ENCODE results near the gene GGT5. TPM values are rescaled to one million over a fixed set of nuclear protein-coding genes. Genes with fewer than 3 reads are reported as not detected.
A peak's percentile ranks its signal among the peaks of the same experiment; 100 is the strongest.
"Not testable (repeated sequence)": the region's sequence is repeated elsewhere in the genome, so short reads cannot be mapped to it uniquely, and the experiment has no call there.

GGT5 gene
- total RNA-seq, 2 experiments from 2014 or later, result not detected

- H3K27me3 Mint-ChIP-seq; H3K4me3 Mint-ChIP-seq; DNase-seq; H3K36me3 Mint-ChIP-seq (ENCODE audit: low read depth); H3K27ac Mint-ChIP-seq; CTCF ChIA-PET; POLR2A ChIA-PET; H3K9me3 Mint-ChIP-seq: not testable (repeated sequence)
- H3K4me1 Mint-ChIP-seq, result peaks cover 42% of the 10 kb centered on the region
Measured at GRCh38 chr22:24203856-24204255, 41.0 kb downstream of the GGT5 start.

GRCh38 chr22:24201681-24202614 is 42.9 kb downstream of the GGT5 start:
- no peaks in the 10 kb centered on the region for H3K36me3 Mint-ChIP-seq (ENCODE audit: low read depth)
- H3K4me1 Mint-ChIP-seq, result peaks cover 44% of the 10 kb centered on the region
- H3K27ac Mint-ChIP-seq, result no peak overlapping the region
- no peak overlapping the region for H3K4me3 Mint-ChIP-seq
- peaks cover 8% of the 10 kb centered on the region for H3K27me3 Mint-ChIP-seq
- ChIA-PET POLR2A (no interaction called here), CTCF (interaction anchor here (0.7 kb wide), 1 partner anchor 17 kb away, joined by 3 read pairs; no protein-coding TSS in a partner anchor)
- no peak for DNase-seq
- H3K9me3 Mint-ChIP-seq, result no peaks in the 10 kb centered on the region

GRCh38 chr22:24200619-24201212 is 44.2 kb downstream of the GGT5 start:
- Mint-ChIP-seq H3K4me1 (peaks cover 51% of the 10 kb centered on the region), H3K27ac (no peak overlapping the region), H3K4me3 (no peak overlapping the region), H3K27me3 (peaks cover 8% of the 10 kb centered on the region), H3K9me3 (no peaks in the 10 kb centered on the region), H3K36me3 (ENCODE audit: low read depth) (no peaks in the 10 kb centered on the region)
- DNase-seq, result no peak
- ChIA-PET POLR2A (no interaction called here), CTCF (interaction anchor here (1.0 kb wide), 1 partner anchor 42 kb away, joined by 6 read pairs; no protein-coding TSS in a partner anchor)

- peak overlapping the region; percentile 87 for H3K27ac Mint-ChIP-seq
- H3K4me3 Mint-ChIP-seq, result no peak overlapping the region
- ChIA-PET CTCF (interaction anchor here (0.6 to 3.0 kb wide), 12 partner anchors 9 to 323 kb away, joined by 3 to 15 read pairs (median 6); no protein-coding TSS in a partner anchor), POLR2A (interaction anchor here (1.0 to 3.0 kb wide), 4 partner anchors 9 to 188 kb away, joined by 3 to 11 read pairs (median 4); partner anchors contain the start of genes CABIN1 and SPECC1L)
- no peaks in the 10 kb centered on the region for H3K9me3 Mint-ChIP-seq
- H3K36me3 Mint-ChIP-seq (ENCODE audit: low read depth), result no peaks in the 10 kb centered on the region
- peaks cover 8% of the 10 kb centered on the region for H3K27me3 Mint-ChIP-seq
- H3K4me1 Mint-ChIP-seq, result peaks cover 40% of the 10 kb centered on the region
- DNase-seq, result no peak
Measured at GRCh38 chr22:24198682-24199052, 46.2 kb downstream of the GGT5 start.

GRCh38 chr22:24191893-24192292 is 53.0 kb downstream of the GGT5 start:
- H3K4me1 Mint-ChIP-seq, result peaks cover 16% of the 10 kb centered on the region
- POLR2A ChIA-PET, result no interaction called here
- no peak overlapping the region for H3K4me3 Mint-ChIP-seq
- DNase-seq, result no peak
- peaks cover 2% of the 10 kb centered on the region for H3K27me3 Mint-ChIP-seq
- no peak overlapping the region for H3K27ac Mint-ChIP-seq
- H3K36me3 Mint-ChIP-seq (ENCODE audit: low read depth), result no peaks in the 10 kb centered on the region
- CTCF ChIA-PET, result no interaction called here
- peaks cover 2% of the 10 kb centered on the region for H3K9me3 Mint-ChIP-seq

- Mint-ChIP-seq H3K9me3 (peaks cover 2% of the 10 kb centered on the region), H3K4me3 (no peak overlapping the region), H3K4me1 (peaks cover 12% of the 10 kb centered on the region), H3K27me3 (peaks cover 2% of the 10 kb centered on the region), H3K27ac (no peak overlapping the region), H3K36me3 (ENCODE audit: low read depth) (no peaks in the 10 kb centered on the region)
- CTCF ChIA-PET, result interaction anchor here (3.1 kb wide), 1 partner anchor 41 kb away, joined by 26 read pairs; no protein-coding TSS in a partner anchor
- no peak for DNase-seq
- POLR2A ChIA-PET, result interaction anchor here (1.0 kb wide), 1 partner anchor 51 kb away, joined by 3 read pairs; no protein-coding TSS in a partner anchor
Measured at GRCh38 chr22:24191381-24191841, 53.5 kb downstream of the GGT5 start.

- Mint-ChIP-seq H3K4me1 (peaks cover 4% of the 10 kb centered on the region), H3K27ac (no peak overlapping the region), H3K27me3 (peaks cover 2% of the 10 kb centered on the region), H3K9me3 (peaks cover 2% of the 10 kb centered on the region), H3K36me3 (ENCODE audit: low read depth) (no peaks in the 10 kb centered on the region), H3K4me3 (no peak overlapping the region)
- DNase-seq, result no peak
- ChIA-PET CTCF (interaction anchor here (1.0 to 3.1 kb wide), 6 partner anchors 8 to 57 kb away, joined by 5 to 26 read pairs (median 12); no protein-coding TSS in a partner anchor), POLR2A (interaction anchor here (1.0 kb wide), 1 partner anchor 52 kb away, joined by 3 read pairs; no protein-coding TSS in a partner anchor)
Measured at GRCh38 chr22:24190596-24191208, 54.2 kb downstream of the GGT5 start.

- H3K36me3 Mint-ChIP-seq (ENCODE audit: low read depth), result no peaks in the 10 kb centered on the region
- no peak for DNase-seq
- ChIA-PET POLR2A (interaction anchor here (0.7 to 0.9 kb wide), 2 partner anchors 8 to 9 kb away, joined by 3 read pairs; partner anchors contain the start of gene SUSD2), CTCF (interaction anchor here (1.0 to 3.1 kb wide), 7 partner anchors 8 to 57 kb away, joined by 3 to 26 read pairs (median 10); no protein-coding TSS in a partner anchor)
- H3K27me3 Mint-ChIP-seq, result peaks cover 2% of the 10 kb centered on the region
- H3K4me1 Mint-ChIP-seq, result peaks cover 3% of the 10 kb centered on the region
- H3K27ac Mint-ChIP-seq, result no peak overlapping the region
- H3K4me3 Mint-ChIP-seq, result no peak overlapping the region
- peaks cover 2% of the 10 kb centered on the region for H3K9me3 Mint-ChIP-seq
Measured at GRCh38 chr22:24190159-24190540, 54.7 kb downstream of the GGT5 start.

GRCh38 chr22:24189249-24190158 is 55.4 kb downstream of the GGT5 start:
- ChIA-PET CTCF (interaction anchor here (0.8 to 3.1 kb wide), 8 partner anchors 9 to 76 kb away, joined by 3 to 26 read pairs (median 8); no protein-coding TSS in a partner anchor), POLR2A (interaction anchor here (0.7 to 0.9 kb wide), 2 partner anchors 8 to 9 kb away, joined by 3 read pairs; partner anchors contain the start of gene SUSD2)
- peaks cover 2% of the 10 kb centered on the region for H3K27me3 Mint-ChIP-seq
- H3K27ac Mint-ChIP-seq, result no peak overlapping the region
- no peak overlapping the region for H3K4me3 Mint-ChIP-seq
- H3K4me1 Mint-ChIP-seq, result peaks cover 3% of the 10 kb centered on the region
- peak; percentile 68 for DNase-seq
- peaks cover 2% of the 10 kb centered on the region for H3K9me3 Mint-ChIP-seq
- H3K36me3 Mint-ChIP-seq (ENCODE audit: low read depth), result no peaks in the 10 kb centered on the region

GRCh38 chr22:24188705-24189248 is 56.1 kb downstream of the GGT5 start:
- H3K27ac Mint-ChIP-seq, result no peak overlapping the region
- no peaks in the 10 kb centered on the region for H3K36me3 Mint-ChIP-seq (ENCODE audit: low read depth)
- peaks cover 2% of the 10 kb centered on the region for H3K9me3 Mint-ChIP-seq
- peaks cover 2% of the 10 kb centered on the region for H3K27me3 Mint-ChIP-seq
- peaks cover 3% of the 10 kb centered on the region for H3K4me1 Mint-ChIP-seq
- no peak overlapping the region for H3K4me3 Mint-ChIP-seq
- POLR2A ChIA-PET, result no interaction called here
- CTCF ChIA-PET, result interaction anchor here (0.8 to 3.1 kb wide), 7 partner anchors 10 to 77 kb away, joined by 3 to 26 read pairs (median 10); no protein-coding TSS in a partner anchor
- DNase-seq, result no peak

- H3K27ac Mint-ChIP-seq, result no peak overlapping the region
- no peak for DNase-seq
- H3K36me3 Mint-ChIP-seq (ENCODE audit: low read depth), result no peaks in the 10 kb centered on the region
- peaks cover 2% of the 10 kb centered on the region for H3K9me3 Mint-ChIP-seq
- peaks cover 3% of the 10 kb centered on the region for H3K4me1 Mint-ChIP-seq
- CTCF ChIA-PET, result interaction anchor here (3.1 kb wide), 1 partner anchor 44 kb away, joined by 26 read pairs; no protein-coding TSS in a partner anchor
- peaks cover 1% of the 10 kb centered on the region for H3K27me3 Mint-ChIP-seq
- H3K4me3 Mint-ChIP-seq, result no peak overlapping the region
- POLR2A ChIA-PET, result no interaction called here
Measured at GRCh38 chr22:24187731-24188644, 56.9 kb downstream of the GGT5 start.

Data from activated CD4-positive, alpha-beta memory T cell treated with anti-CD3 and anti-CD28 coated beads, Interleukin-2, amount 10 ng/mL, durations not matched to agents 7 days and 5 days (primary cell).